GM23338 (cell line): Measurements from ENCODE around the gene ERP27. TPM values are rescaled to one million over a fixed set of nuclear protein-coding genes. Genes with fewer than 3 reads are reported as not detected.

Experiments
- ATAC-seq: fragments of 200-7000 bp; cut with Tn5 transposase; 3 replicates; pipeline ENCODE4 v1.9.1; 2020
- DNase-seq: peaks from one replicate; pipeline ENCODE4 v3.0.0-alpha.2; 2015; ENCODE audit warnings: low spot score
- H2AFZ ChIP-seq: fragments of 200-600 bp; sonication (generic); 2 replicates; pipeline ENCODE4 v1.8.0; 2016; ENCODE audit warnings: antibody characterized with exemption, mild to moderate bottlenecking, moderate library complexity
- H3F3A ChIP-seq: fragments of 200-600 bp; sonication (generic); replicated peaks from 2 replicates; pipeline ENCODE4 v1.8.0; 2017; ENCODE audit warnings: antibody characterized with exemption, mixed run types, low read depth
- H3K27ac ChIP-seq: fragments of 200-600 bp; sonication (generic); 2 replicates; pipeline ENCODE4 v1.6.1; 2016; ENCODE audit warnings: low read depth
- H3K27me3 ChIP-seq: fragments of 200-600 bp; sonication (generic); 2 replicates; pipeline ENCODE4 v1.8.0; 2016; ENCODE audit warnings: mild to moderate bottlenecking, mixed run types, moderate library complexity; ENCODE audit not compliant: insufficient read depth
- H3K36me3 ChIP-seq: fragments of 200-600 bp; sonication (generic); 2 replicates; pipeline ENCODE4 v1.8.0; 2016; ENCODE audit warnings: mild to moderate bottlenecking; ENCODE audit not compliant: insufficient read depth
- H3K4me1 ChIP-seq: fragments of 200-600 bp; sonication (generic); 2 replicates; pipeline ENCODE4 v1.8.0; 2016; ENCODE audit warnings: mild to moderate bottlenecking, moderate library complexity; ENCODE audit not compliant: insufficient read depth
- H3K4me2 ChIP-seq: fragments of 200-600 bp; sonication (generic); 2 replicates; pipeline ENCODE4 v1.7.1; 2017; ENCODE audit warnings: mixed run types
- H3K4me3 ChIP-seq: fragments of 200-600 bp; sonication (generic); 2 replicates; pipeline ENCODE4 v1.6.1; 2016; ENCODE audit warnings: mixed run types
- H3K79me2 ChIP-seq: fragments of 200-600 bp; sonication (generic); replicated peaks from 2 replicates; pipeline ENCODE4 v1.8.0; 2017; ENCODE audit warnings: mild to moderate bottlenecking; ENCODE audit not compliant: insufficient read depth
- H3K9me2 ChIP-seq: fragments of 200-600 bp; sonication (generic); 2 replicates; pipeline ENCODE4 v1.8.0; 2017; ENCODE audit not compliant: insufficient read depth
- H4K20me1 ChIP-seq: fragments of 200-600 bp; sonication (generic); replicated peaks from 2 replicates; pipeline ENCODE4 v1.8.0; 2017; ENCODE audit warnings: mild to moderate bottlenecking; ENCODE audit not compliant: insufficient read depth
- H3K27ac Mint-ChIP-seq: 2 replicates; pipeline ENCODE4 v1.8.0; 2020; ENCODE audit warnings: inconsistent platforms, mild to moderate bottlenecking, moderate library complexity, mixed read lengths
- H3K27me3 Mint-ChIP-seq: 3 replicates; pipeline ENCODE4 v1.8.0; 2022; ENCODE audit warnings: low read depth, mild to moderate bottlenecking, moderate library complexity, mixed read lengths, inconsistent platforms; ENCODE audit not compliant: insufficient read depth, poor library complexity
- H3K36me3 Mint-ChIP-seq: 3 replicates; pipeline ENCODE4 v1.8.0; 2021; ENCODE audit warnings: low read depth, mild to moderate bottlenecking, inconsistent platforms, moderate library complexity, mixed read lengths
- H3K4me1 Mint-ChIP-seq: 3 replicates; pipeline ENCODE4 v1.8.0; 2020; ENCODE audit warnings: mild to moderate bottlenecking, inconsistent platforms, mixed read lengths
- H3K4me3 Mint-ChIP-seq: 3 replicates; pipeline ENCODE4 v1.8.0; 2021; ENCODE audit warnings: moderate library complexity, mild to moderate bottlenecking, inconsistent platforms, mixed read lengths
- H3K9me3 Mint-ChIP-seq: 3 replicates; pipeline ENCODE4 v1.8.0; 2020; ENCODE audit warnings: moderate library complexity, mild to moderate bottlenecking, inconsistent platforms, mixed read lengths
- CREB1 ChIP-seq: fragments of 250-450 bp; sonication (Bioruptor Pico); IDR thresholded peaks from 2 replicates; pipeline ENCODE4 v1.5.0; 2020; ENCODE audit warnings: low read depth, mild to moderate bottlenecking, moderate library complexity
- CTCF ChIP-seq, 2 experiments: fragments of 200-600 bp in 1 of 2; sonication (generic) in 1 of 2; conservative IDR thresholded peaks; 2 replicates each; pipeline versions ENCODE4 v1.5.1 to v1.6.1; 2016 to 2017; ENCODE audit warnings: antibody characterized with exemption in 2 of 2, low read depth in 2 of 2, mild to moderate bottlenecking in 2 of 2, moderate library complexity in 1 of 2
- ETS1 ChIP-seq: IDR thresholded peaks from 2 replicates; pipeline ENCODE4 v1.6.1; 2016; ENCODE audit warnings: antibody characterized with exemption
- EZH2 ChIP-seq: fragments of 200-600 bp; sonication (generic); IDR thresholded peaks from one replicate; pipeline ENCODE4 v1.8.0; 2017; ENCODE audit warnings: antibody characterized with exemption, mild to moderate bottlenecking, low read depth; ENCODE audit not compliant: unreplicated experiment
- JUNB ChIP-seq: IDR thresholded peaks from one replicate; pipeline ENCODE4 v1.6.1; 2016; ENCODE audit warnings: antibody characterized with exemption; ENCODE audit not compliant: unreplicated experiment
- NANOG ChIP-seq: IDR thresholded peaks from 2 replicates; pipeline ENCODE4 v1.6.1; 2016; ENCODE audit warnings: antibody characterized with exemption, borderline replicate concordance
- POLR2AphosphoS5 ChIP-seq: IDR thresholded peaks from 2 replicates; pipeline ENCODE4 v1.6.1; 2016; ENCODE audit warnings: antibody characterized with exemption, low read depth
- STAT1 ChIP-seq: IDR thresholded peaks from one replicate; pipeline ENCODE4 v1.6.1; 2016; ENCODE audit warnings: antibody characterized with exemption; ENCODE audit not compliant: unreplicated experiment
- ZNF331 ChIP-seq: fragments of 250-450 bp; sonication (Bioruptor Pico); IDR thresholded peaks from 2 replicates; pipeline ENCODE4 v1.5.0; 2020; ENCODE audit warnings: low read depth, mild to moderate bottlenecking, moderate library complexity
- ZNF462 ChIP-seq: fragments of 250-450 bp; sonication (Bioruptor Pico); IDR thresholded peaks from 2 replicates; pipeline ENCODE4 v1.5.0; 2020; ENCODE audit warnings: mild to moderate bottlenecking, moderate library complexity
- polyA plus RNA-seq: library from polyadenylated mRNA; unstranded; fragments of >200 nt; fragmentation: Nextera tagmentation; extraction: Ambion mirVana; gene quantifications from 2 replicates; pipeline ENCODE4 v1.2.1, GENCODE V29; 2016
- total RNA-seq: library from RNA; depleted of rRNA; stranded (reverse); fragments of >200 nt; shearing (Covaris generic); gene quantifications from 2 replicates; pipeline ENCODE4 v1.2.3, GENCODE V29; 2014

Gene ERP27
- total and polyA plus RNA-seq, 2 experiments from 2014 or later = not detected

- TF ChIP-seq CTCF (conservative IDR thresholded peaks at IDR 0.05; ENCODE audit: low read depth in 2 of 2) = no peak
- no peak for TF ChIP-seq EZH2
- no peak for TF ChIP-seq JUNB
- no peak for TF ChIP-seq NANOG
- no peak for TF ChIP-seq CREB1 (CRISPR knock-in tag)
- TF ChIP-seq STAT1 = no peak
These were observed 37.7 kb downstream of the ERP27 start (continued) for GRCh38 chr12:14900521-14901227.

- Mint-ChIP-seq H3K36me3 (no peaks in the 10 kb centered on the region), H3K27ac (no peak overlapping the region), H3K4me3 (no peak overlapping the region), H3K9me3 (no peaks in the 10 kb centered on the region), H3K4me1 (peaks cover 15% of the 10 kb centered on the region), H3K27me3 (peaks cover under 1% of the 10 kb centered on the region)
- no peak for ATAC-seq
- Histone ChIP-seq H3K27me3 (no peaks in the 10 kb centered on the region), H3K9me2 (no peaks in the 10 kb centered on the region), H3F3A (no peaks in the 10 kb centered on the region), H3K4me3 (no peak overlapping the region), H4K20me1 (no peaks in the 10 kb centered on the region), H3K36me3 (no peaks in the 10 kb centered on the region), H3K4me1 (peaks cover 11% of the 10 kb centered on the region; the same call in 1 of the 2 replicates), H2AFZ (peak overlapping the region; percentile 64; the same call in 1 of the 2 replicates), H3K4me2 (no peak overlapping the region), H3K27ac (no peak overlapping the region), H3K79me2 (no peaks in the 10 kb centered on the region)
- DNase-seq = no peak
- TF ChIP-seq ZNF331 (CRISPR knock-in tag) = no peak
- no peak for TF ChIP-seq NANOG
- TF ChIP-seq ETS1 = no peak
- TF ChIP-seq CTCF (conservative IDR thresholded peaks at IDR 0.05; ENCODE audit: low read depth in 2 of 2) = no peak
- no peak for TF ChIP-seq POLR2AphosphoS5
- no peak for TF ChIP-seq CREB1 (CRISPR knock-in tag)
- no peak for TF ChIP-seq STAT1
- no peak for TF ChIP-seq ZNF462 (CRISPR knock-in tag)
These were observed 41.7 kb downstream of the ERP27 start for GRCh38 chr12:14896521-14897169.
